Left lung (tissue), 10 donors: ENCODE data around the gene TCF19. TPM values are rescaled to one million over a fixed set of nuclear protein-coding genes. Genes with fewer than 3 reads are reported as not detected.
A peak's percentile ranks its signal among the peaks of the same experiment; 100 is the strongest.

ENCODE experiments used
- ATAC-seq: fragments of 200-7000 bp; cut with Tn5 transposase; one replicate; pipeline ENCODE4 v1.9.1; 2020; ENCODE audit warnings: moderate library complexity
- DNase-seq, 4 donors: peaks; one replicate each; pipeline ENCODE4 v3.0.0-alpha.2; 2013 to 2020
- H3K27ac ChIP-seq, 2 donors: fragments of 200-600 bp; sonication (generic) in 1 of 2; one replicate each; pipeline versions ENCODE4 v1.5.0 to v1.8.0; 2020 to 2021
- H3K27me3 ChIP-seq, 2 donors: fragments of 200-600 bp; sonication (generic) in 1 of 2; one replicate each; pipeline versions ENCODE4 v1.5.0 to v1.8.0; 2020 to 2021
- H3K36me3 ChIP-seq, 2 donors: fragments of 200-600 bp; sonication (generic) in 1 of 2; one replicate each; pipeline versions ENCODE4 v1.5.0 to v1.8.0; 2020 to 2021
- H3K4me1 ChIP-seq, 2 donors: fragments of 200-600 bp; one replicate each; pipeline ENCODE4 v1.8.0; 2021
- H3K4me3 ChIP-seq, 2 donors: fragments of 200-600 bp; sonication (generic) in 1 of 2; one replicate each; pipeline versions ENCODE4 v1.5.0 to v1.8.0; 2020 to 2021; ENCODE audit warnings: mild to moderate bottlenecking in 1 of 2
- H3K9me3 ChIP-seq, 2 donors: fragments of 200-600 bp; sonication (generic) in 1 of 2; one replicate each; pipeline versions ENCODE4 v1.5.0 to v1.8.0; 2020 to 2021
- CTCF ChIP-seq, 2 donors: fragments of 200-600 bp; sonication (generic) in 1 of 2; IDR thresholded peaks; one replicate each; pipeline versions ENCODE4 v1.5.0 to v1.8.0; 2021; ENCODE audit warnings: antibody characterized with exemption in 2 of 2
- intact Hi-C, 2 donors: fragments of 100-400 bp; cut with DNase I; formaldehyde crosslinking; loops; one replicate each; pipeline versions ENCODE4 v1.11.2 to v1.14.2; 2022
- polyA plus RNA-seq, 6 donors: library from polyadenylated mRNA; unstranded; fragments of 120-200 nt; gene quantifications; one replicate each; pipeline ENCODE4 v1.2.1, GENCODE V29; 2013; ENCODE audit not compliant: insufficient read length in 6 of 6
- total RNA-seq, 2 donors: library from RNA; stranded (reverse); fragmentation: NEBNext Ultra II Directional; extraction: Animal tissue kit (Norgen Biotek cat#: 25700); gene quantifications; one replicate each; pipeline ENCODE4 v1.2.1, GENCODE V29; 2021
- donor health status: DM: no; HTN: yes; CAD: no.
- donor health status: DM: no; HTN: no; CAD: no.

TCF19 gene
- total and polyA plus RNA-seq, 8 donors, result 15.8 to 26.4 (median 18.2) TPM

GRCh38 chr6:31143148-31143547, 15.2 kb upstream of the TCF19 start:
- peaks cover 0 to 28% of the 10 kb centered on the region in 2 donors for H3K36me3 ChIP-seq
- no peak for DNase-seq
- no peak for TF ChIP-seq CTCF (IDR thresholded peaks at IDR 0.05)
- H3K4me1 ChIP-seq, result no peaks in the 10 kb centered on the region
- no peak overlapping the region for H3K27ac ChIP-seq
- intact Hi-C loops, result no loop called here
- H3K27me3 ChIP-seq, result no peaks in the 10 kb centered on the region
- no peak overlapping the region for H3K4me3 ChIP-seq
- H3K9me3 ChIP-seq, result no peaks in the 10 kb centered on the region
- peak; percentile 64 for ATAC-seq

GRCh38 chr6:31144296-31144969, 14.0 kb upstream of the TCF19 start:
- ATAC-seq, result peak; percentile 28
- Histone ChIP-seq H3K4me1 (no peaks in the 10 kb centered on the region), H3K9me3 (no peaks in the 10 kb centered on the region), H3K27ac (no peak overlapping the region), H3K27me3 (no peaks in the 10 kb centered on the region), H3K4me3 (no peak overlapping the region), H3K36me3 (peaks cover 0 to 31% of the 10 kb centered on the region in 2 donors)
- intact Hi-C loops, result no loop called here
- TF ChIP-seq CTCF (IDR thresholded peaks at IDR 0.05), result no peak
- DNase-seq, result no peak

- Histone ChIP-seq H3K9me3 (no peaks in the 10 kb centered on the region), H3K36me3 (peaks cover 0 to 36% of the 10 kb centered on the region in 2 donors), H3K27me3 (no peaks in the 10 kb centered on the region), H3K4me3 (no peak overlapping the region), H3K27ac (no peak overlapping the region), H3K4me1 (no peaks in the 10 kb centered on the region)
- ATAC-seq (no peak), DNase-seq (no peak)
- no peak for TF ChIP-seq CTCF (IDR thresholded peaks at IDR 0.05)
- intact Hi-C loops, result no loop called here
These were observed 13.4 kb upstream of the TCF19 start for GRCh38 chr6:31144970-31145340.

- Histone ChIP-seq H3K9me3 (no peaks in the 10 kb centered on the region), H3K36me3 (peaks cover 0 to 40% of the 10 kb centered on the region in 2 donors), H3K4me1 (no peaks in the 10 kb centered on the region), H3K27ac (no peak overlapping the region), H3K4me3 (no peak overlapping the region), H3K27me3 (no peaks in the 10 kb centered on the region)
- ATAC-seq (no peak), DNase-seq (no peak)
- no peak for TF ChIP-seq CTCF (IDR thresholded peaks at IDR 0.05)
- intact Hi-C loops, result no loop called here
These were observed 13.0 kb upstream of the TCF19 start for GRCh38 chr6:31145386-31145785.

GRCh38 chr6:31149827-31150447, 8.5 kb upstream of the TCF19 start:
- Histone ChIP-seq H3K27ac (no peak overlapping the region), H3K27me3 (no peaks in the 10 kb centered on the region), H3K9me3 (no peaks in the 10 kb centered on the region), H3K4me1 (no peaks in the 10 kb centered on the region), H3K4me3 (no peak overlapping the region), H3K36me3 (peaks cover 0 to 40% of the 10 kb centered on the region in 2 donors)
- ATAC-seq (no peak), DNase-seq (no peak)
- no peak for TF ChIP-seq CTCF (IDR thresholded peaks at IDR 0.05)
- intact Hi-C loops, result no loop called here
